GM19324 (cell line): ENCODE data around the gene ASF1B.
"Not testable (repeated sequence)": the region's sequence is repeated elsewhere in the genome, so short reads cannot be mapped to it uniquely, and the experiment has no call there.

Source experiments
- ATAC-seq: cut with Tn5 transposase; IDR thresholded peaks from one replicate; pipeline ENCODE4 v1.9.1; 2021; ENCODE audit warnings: mild to moderate bottlenecking, moderate library complexity; ENCODE audit not compliant: unreplicated experiment, low FRiP score

Gene ASF1B

DNA sequence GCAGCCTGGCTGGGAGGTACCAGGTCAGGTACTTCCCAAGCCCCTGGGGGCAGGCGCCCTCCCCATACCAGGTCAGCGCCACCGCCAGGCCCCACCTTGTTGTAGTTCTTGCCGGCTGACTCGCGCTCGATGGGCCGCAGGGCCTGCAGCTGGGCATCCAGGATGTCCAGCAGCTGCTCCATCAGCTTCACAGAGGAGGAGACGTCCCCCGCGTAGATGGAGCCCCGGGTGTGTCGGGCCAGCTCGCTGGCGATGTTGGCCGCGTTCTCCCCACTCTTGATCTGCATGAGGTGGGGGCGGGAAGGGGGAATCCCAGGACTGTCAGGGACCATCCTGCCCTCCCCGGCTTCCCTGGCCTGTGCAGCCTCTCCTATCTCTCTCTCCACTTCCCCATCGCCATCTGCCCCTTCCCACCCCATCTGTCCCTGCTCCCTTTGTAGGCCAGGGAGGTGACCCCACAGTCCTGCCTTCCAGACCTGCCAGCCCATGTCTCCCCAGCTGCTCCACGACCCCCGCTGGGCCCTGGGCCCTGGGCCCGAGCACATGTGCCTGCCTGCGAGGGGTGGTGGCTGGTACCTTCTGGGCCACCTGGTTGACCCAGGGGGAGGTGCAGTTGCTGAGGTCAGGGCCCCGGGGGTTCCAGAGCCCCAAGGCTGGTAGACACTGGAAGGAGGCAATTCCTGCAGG, 23.8 kb upstream of the ASF1B start:
- no peak for ATAC-seq

DNA sequence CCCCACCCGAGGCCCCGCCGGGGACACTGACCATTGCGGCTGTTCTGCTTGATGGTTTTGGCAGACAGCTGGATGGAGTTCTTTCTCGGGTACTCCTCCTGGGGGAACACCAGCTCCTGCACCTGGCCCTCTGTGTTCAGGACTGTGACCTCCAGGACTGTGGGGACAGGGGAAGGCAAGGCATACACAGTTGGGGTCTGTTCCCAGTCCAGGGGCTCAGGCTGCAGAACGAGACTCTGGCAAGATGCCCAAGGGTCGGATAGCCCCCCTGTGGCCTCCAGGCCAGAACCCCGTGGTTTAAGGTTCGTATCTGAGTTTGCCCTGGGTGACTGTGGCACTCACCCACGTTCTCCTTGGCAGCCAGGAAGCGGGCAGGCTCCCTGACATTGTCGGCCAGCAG, 22.7 kb upstream of the ASF1B start:
- no peak for ATAC-seq

DNA sequence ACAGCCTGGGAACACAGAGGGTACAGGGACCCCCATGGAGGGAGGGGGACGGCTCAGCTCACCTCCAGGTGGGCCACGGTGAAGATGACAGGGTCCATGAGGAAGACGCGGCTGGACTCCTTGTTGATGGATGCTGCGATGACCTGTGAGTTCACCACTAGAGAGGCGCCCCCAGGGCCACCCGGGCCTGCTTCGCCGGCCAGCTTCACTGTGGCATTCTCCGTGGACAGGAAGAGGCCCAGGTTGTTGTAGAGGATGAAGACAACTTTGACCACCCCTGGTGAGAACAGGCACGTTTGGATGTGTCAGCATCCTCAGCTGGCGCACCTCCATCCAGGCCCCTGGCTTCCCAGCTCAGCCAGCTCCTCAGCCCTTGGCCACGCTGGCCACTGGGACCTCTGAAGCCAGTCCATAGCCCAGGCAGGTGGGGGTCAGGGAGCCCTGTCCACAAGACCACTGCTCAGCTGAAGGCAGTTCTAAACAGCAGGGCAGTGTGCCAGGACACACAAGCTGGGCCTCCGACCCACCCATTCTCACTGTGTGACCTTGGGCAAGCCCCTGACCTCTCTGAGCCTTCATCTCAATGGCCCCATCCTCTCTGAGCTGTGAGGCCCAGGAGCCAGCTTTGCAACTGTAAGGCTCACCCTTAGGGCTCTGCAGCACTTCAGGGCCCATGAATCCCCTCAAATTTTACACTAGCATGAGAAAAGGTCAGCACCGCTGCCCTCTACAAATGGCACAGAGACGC, 22.1 kb upstream of the ASF1B start:
- ATAC-seq = no peak

DNA sequence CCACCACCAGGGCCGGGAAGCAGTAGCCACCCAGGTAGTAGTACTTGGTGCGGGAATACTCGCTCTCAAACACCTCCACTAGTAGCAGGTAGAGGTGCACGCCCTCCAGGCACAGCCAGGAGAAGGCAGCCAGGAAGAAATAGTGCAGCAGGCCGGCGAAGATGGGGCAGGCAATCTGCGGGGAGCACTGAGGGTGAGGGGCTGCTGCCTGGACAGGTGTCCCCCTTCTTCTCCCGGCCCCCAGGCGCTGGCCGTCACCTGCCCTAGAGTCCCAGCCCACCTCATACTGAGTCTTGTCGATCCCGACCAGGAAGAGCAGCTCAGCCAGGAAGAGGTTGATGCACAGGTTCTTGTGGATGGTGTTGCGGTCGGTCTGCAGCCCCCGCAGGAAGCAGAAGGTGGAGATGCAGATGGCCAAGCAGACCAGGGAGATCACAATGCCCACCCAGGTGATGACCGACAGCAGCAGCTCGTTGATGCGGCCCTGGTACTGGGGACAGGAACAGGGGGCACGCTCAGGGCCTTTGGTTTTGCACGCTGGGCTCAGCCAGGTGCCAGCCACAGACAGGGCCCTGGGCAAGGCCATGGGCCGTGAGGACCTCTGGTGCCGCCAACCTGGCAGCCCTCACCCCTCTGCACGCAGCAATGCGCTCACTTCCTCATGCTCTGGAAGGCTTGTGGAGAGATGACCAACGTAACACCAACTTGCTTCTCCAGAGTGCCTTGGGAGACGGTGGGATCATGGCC, 20.8 kb upstream of the ASF1B start:
- no peak for ATAC-seq

DNA sequence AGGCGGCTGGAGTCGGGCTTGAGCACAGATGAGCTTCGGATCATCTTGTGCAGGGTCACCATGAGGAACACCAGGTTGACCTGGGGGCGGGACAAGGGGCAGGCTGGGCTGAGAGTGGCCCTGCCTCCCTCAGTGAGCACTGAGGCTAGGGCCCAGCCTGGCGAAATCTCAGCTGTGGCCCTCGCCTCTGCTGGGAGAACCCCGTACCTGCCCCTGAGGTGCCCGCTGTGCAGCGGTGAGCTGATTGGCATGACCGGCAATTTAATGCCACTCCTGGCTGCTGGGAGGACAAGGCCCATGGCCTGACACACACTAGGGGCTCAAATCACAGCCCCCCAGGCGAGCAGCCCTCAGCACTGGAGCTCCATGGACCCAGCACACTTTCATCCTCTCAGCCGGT, 19.7 kb upstream of the ASF1B start:
- no peak for ATAC-seq

DNA sequence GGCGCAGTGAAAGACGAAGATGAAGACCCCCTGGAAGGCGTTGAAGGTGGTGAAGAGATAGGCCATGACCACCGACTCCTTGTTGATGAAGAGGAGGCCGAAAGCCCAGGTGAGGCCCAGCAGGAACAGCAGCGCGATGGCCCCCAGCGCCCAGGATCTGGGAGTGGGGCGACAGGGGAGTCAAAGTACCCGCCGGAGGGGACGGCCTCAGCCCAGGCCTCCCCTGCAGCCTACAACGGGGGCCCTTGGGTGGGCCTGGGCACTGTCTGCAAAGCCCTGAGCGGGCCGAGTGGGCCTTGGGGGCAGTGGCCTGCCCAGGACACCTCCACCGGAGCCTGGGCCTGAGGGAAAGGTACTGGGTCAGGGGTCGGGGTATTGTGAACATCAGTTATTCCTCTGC, 19.0 kb upstream of the ASF1B start:
- no peak for ATAC-seq

DNA sequence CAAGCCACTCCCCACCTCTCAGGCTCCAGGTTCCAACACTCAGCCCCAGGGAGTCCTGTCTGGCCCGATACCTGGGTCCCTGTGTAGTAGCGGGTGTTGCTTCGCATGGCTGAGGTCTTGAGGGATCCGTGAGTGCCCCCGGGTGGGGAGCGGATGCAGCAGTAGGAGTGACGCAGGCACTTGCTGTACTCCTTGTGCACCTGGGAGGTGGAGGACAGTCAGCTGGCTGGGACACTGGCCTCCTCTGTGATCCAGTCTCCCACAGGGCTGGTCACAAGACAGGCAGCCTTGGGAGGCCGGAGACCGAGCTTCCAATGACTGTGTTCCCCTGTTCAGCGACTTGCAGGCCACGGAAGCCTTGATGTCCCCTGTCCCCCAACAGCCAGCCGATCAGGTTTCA, 16.3 kb upstream of the ASF1B start:
- ATAC-seq = no peak

DNA sequence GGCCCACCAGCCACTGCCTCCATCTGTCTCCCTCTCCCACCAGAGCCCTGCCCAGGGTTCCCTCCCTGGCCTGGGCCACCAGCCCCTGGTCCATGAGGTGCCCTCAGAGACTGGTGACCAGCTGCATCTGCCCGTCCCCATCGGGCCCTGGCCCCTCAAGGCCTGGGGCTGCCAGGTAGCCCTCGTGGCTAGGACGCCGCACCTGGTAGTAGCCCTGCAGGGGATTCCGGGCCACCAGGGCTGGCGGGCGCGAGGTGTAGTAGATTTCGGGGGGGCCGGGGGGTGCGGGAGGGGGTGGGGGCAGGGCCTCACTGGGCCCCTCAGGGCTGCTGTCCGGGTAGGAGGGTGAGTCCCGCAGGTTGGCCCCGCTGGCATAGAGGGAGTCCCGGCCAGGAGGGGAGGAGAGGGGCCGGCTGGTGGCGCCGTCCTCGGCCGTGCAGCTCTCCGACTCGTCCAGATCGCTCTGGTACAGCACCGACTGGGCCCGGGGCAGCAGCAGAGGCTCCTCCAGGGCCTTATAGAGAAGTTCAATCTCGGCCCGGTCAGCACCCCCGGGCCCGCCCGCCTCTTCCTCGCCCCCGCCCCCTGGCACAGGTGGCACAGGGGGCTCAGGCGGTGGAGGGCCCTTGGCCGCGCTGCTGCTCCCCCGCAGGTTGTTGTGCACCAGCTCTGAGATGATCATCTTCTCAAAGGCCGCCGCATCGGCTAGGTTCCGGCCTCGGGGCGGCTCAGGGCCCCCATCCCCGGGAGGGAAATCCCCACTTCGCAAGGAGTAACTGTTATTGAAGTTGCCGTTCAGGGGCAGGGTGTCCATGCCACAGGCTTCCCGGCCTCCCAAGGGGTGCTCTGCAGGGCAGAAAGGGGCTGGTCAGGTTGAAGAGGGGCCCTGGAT, 14.6 kb upstream of the ASF1B start:
- no peak for ATAC-seq

DNA sequence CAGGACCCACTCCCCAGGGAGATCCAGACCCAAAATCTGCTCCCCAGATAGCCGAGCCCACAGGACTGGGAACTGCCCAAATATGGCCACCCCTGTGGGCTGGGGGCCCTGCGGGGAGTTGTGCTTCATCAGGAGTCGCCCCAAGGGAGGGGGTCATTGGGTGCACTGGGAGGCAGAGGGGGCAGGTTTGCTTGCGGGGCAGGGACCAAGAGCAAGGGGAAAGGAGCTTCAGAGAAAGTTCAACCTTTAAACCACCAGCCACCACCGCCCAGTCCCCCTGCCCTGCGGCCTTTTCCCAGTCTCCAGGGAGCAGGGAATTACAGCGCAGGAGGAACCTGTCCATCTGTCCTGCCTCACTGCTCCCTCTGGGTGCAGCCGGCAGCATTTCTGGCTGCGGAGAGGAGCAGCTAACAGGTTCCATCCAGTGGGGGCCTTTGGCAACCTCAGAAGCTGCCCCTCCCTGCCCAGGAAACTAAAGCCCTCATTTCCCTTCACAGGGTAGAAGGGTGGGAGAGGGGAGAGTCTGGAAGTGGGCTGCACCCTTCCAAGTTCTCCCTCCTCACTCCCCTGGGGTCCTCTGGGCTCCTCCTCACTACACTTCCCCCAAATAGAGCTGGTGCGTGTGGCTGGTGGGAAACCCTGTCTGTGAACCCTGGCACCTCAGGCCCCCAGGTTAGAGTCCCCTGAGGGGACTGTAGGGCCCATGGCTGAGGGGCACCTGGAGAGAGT, 13.8 kb upstream of the ASF1B start:
- no peak for ATAC-seq

DNA sequence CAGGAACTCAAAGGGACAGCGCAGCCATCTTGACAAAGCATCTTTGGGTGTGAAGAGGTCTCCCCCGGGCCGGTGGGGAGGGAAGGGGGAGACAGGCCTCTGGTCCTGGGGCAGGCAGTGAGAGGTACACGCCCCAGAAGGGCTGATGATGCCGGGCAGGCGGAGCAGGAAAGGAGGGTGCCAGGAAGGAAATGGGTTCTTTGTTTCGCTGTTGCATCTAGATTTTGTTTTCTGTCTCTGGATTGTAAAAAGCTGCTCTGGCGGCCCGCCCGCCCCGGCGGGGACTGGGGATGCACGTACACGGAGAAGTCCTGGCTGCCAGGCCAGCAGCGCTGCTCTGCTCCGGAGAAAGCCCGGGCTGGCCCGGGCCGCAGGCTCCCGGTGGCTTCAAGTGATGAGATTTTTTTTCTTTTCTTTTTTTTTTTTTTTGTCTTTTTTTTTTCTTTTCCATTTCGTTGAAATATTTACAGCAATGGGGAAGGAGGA, 13.2 kb upstream of the ASF1B start:
- ATAC-seq = no peak

DNA sequence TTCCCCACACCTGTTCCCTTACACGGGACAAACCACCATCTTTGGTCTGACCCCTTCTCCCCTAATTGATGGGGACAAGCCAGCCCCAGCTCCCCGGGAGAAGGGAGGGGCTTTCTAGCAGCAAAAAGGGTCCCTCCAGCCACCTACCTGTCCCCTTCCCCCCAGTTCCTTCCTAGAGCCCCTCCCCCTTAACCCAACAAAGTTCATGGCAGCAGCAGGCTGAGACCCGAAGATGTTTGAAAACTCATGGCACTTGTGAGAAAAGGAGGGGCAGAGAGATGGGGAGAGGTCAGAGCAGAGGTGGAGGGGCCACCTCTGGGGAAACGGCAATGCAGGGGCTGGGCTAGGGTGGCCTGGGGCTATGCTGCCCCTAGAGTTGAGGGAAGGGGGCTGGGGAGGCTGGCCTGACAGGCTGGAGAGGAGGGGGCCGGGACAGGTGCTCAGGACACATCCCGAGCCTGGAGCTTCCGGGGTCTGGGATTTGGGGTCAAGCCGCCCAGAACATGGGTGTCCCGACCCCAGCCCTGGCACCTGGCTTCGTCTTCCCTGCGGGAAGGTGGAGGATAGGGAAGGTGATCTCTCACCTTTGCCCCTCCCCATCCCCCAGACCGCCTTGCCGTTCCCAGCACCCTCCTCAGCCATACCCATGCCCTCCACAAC, 12.5 kb upstream of the ASF1B start:
- no peak for ATAC-seq

DNA sequence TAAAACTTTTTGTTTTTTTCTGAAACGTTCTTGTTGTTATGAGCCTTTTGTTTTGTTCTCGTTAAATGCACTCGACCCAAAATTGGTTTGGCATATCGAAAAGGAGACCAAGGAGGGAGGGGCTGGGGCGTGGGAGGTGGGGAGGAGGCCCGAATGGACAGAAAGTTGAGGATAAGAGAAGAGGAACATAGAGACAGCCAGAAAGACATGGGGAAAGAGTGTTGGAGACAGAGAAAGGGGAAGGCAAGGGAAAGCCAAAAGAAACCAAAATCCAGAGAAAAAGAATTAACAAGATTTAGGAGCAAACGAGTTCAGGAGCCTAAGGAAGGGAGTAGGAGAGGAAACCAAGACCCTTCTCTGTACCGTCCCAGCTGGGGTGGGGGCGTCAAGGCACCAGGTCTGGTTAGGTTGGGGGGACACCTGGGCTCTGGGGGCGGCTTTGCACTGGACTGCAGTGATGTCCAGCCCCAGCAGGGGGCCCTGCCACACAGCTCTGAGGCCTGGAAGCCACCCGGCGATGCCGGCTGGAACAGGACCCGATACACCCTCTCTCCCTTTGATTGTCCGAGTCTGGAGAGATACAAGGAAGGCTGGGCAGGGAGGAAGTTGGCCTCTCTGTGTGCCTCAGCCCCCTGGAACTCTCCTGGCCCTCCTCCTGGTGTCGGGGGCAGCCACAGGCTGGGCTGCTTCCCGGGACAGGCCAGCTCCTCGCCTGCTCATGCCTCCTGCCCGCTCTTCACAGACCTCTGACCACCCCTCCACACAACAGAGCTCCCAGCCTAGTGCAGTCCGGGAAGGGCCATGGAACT, 11.6 kb upstream of the ASF1B start:
- no peak for ATAC-seq

DNA sequence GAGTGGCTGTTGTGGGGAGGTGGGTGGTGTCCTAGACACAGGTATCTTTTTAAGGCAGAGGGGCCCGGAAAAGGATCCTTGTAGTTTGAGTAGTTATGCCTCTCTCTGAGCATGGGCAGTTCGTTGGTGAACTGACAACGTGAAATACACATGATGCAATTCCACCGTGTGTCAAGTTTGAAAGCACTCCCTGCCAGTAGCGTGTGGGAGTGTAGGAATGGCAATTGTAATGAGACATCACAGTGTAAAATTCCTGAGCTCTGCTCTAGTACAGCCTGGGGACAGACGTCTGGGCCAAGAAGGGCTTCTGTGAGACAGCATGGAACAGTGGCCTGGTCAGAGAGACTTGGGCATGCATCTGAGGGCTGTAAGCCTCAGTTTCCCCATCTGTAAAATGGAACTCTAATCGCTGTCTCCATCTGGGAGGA, 10.4 kb upstream of the ASF1B start:
- ATAC-seq = no peak

DNA sequence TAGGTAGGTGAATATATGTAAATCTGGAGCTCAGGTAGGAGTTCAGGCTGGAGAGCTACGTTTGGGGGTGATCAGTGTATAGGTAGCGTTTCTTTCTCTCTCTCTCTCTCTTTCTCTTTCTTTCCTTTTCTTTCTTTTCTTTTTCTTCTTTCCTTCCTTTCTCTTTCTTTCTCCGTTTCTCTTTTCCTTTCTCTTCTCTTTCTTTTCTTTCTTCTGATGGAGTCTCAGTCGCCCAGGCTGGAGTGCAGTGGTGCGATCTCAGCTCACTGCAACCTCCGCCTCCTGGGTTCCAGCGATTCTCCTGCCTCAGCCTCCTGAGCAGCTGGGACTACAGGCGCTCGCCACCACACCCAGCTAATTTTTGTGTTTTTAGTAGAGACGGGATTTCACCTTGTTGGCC, 9.8 kb upstream of the ASF1B start:
- not testable (repeated sequence) for ATAC-seq

DNA sequence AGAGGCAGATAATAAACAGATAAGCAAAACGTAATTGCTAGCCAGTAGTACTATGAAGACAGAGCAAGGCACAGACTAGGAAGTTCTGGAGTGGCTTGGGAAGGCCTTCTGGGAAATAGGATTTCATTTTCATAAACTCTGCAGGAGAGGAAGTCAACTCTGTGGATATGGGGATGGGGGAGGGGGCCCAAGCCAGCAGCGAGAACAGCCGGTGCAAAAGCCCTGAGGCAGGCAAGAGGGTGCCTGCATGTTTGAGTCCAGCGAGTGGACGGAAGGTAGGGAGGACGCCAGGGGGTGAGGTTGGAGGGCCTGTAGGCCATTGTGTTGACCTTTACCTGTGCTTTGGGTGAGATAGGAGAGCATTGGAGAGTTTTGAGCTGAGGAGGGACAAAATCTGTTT, 9.0 kb upstream of the ASF1B start:
- ATAC-seq = no peak

DNA sequence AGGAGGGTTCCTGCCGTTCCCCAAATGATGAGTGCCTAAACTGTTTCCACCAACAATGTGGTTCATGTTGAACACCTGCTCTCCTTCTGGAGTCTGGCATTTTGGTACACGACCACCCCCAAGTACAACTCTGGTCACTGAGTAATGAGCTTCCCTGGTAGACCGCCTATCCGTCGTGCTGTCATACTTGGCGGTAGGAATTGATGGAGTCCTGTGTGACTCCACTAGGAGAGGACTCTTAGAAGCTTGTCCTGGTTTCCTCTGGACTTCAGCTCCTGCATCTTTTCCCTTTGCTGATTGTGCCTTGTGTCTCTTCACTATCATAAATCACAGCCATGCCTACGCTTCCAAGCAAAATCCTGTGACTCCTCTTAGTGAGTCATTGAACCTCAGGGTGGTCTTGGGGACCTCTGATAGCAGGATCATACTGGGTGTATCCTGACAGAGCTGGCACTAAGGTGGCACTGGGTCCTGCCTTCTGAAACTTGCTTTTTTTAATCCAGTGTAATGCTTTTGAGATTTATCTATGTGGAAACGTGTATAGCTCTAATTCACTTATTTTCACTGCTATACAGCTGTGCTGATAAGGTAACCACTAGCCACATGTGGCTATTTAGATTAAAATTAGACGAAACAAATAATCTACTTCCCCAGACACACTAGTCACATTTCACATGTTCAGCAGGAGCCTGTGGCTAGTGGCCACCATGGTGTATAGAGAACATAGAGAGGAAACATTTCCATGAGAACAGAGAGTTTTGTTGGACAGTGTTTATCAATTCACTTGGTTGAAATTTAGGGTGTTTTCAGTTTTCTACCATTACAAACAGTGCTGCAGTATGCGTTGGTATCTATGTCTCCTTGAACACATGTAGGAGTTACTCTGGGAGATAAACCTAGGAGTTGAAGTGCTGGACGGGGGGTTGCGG, 6.1 kb upstream of the ASF1B start:
- ATAC-seq = no peak

DNA sequence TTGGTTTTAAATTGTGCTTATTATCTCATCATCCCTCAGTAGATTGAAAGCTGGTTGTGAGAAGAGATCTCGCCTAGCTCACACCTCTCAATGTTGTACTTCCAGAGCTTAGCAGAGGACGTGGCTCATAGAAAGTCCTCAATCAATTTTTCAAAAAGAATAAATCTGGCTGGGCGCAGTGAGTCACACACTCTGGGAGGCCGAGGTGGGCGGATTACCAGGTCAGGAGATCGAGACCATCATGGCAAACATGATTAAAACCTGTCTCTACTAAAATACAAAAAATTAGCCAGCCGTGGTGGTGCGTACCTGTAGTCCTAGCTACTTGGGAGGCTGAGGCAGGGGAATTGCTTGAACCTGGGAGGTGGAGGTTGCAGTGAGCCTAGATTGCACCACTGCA, 4.7 kb upstream of the ASF1B start:
- no peak for ATAC-seq
